Mesendoderm (in vitro differentiated cells): ENCODE measurements around the gene SPINDOC. TPM values are rescaled to one million over a fixed set of nuclear protein-coding genes. Genes with fewer than 3 reads are reported as not detected.

Experiments used
- DNase-seq: peaks from one replicate; pipeline ENCODE4 v3.0.0; 2013
- H2AK5ac ChIP-seq: 2 replicates; pipeline ENCODE4 v1.6.1; 2013; ENCODE audit warnings: low read length, inconsistent platforms
- H2BK120ac ChIP-seq: 2 replicates; pipeline ENCODE4 v1.6.1; 2013; ENCODE audit warnings: low read depth, mild to moderate bottlenecking, low read length, moderate library complexity, mixed read lengths
- H2BK15ac ChIP-seq: replicated peaks from 2 replicates; pipeline ENCODE4 v1.6.1; 2013; ENCODE audit warnings: low read depth, mild to moderate bottlenecking, moderate library complexity
- H2BK5ac ChIP-seq: 2 replicates; pipeline ENCODE4 v1.6.1; 2013; ENCODE audit warnings: low read length, inconsistent platforms
- H3K18ac ChIP-seq: 2 replicates; pipeline ENCODE4 v1.6.1; 2013; ENCODE audit warnings: mild to moderate bottlenecking, low read length, mixed read lengths
- H3K23ac ChIP-seq: one replicate; pipeline ENCODE4 v1.6.1; 2013; ENCODE audit warnings: low read length
- H3K27ac ChIP-seq: 2 replicates; pipeline ENCODE4 v1.5.1; 2013; ENCODE audit warnings: low read depth, mild to moderate bottlenecking, inconsistent platforms, low read length, moderate library complexity
- H3K27me3 ChIP-seq: 2 replicates; pipeline ENCODE4 v1.6.1; 2013; ENCODE audit warnings: low read length, control low read depth, mild to moderate bottlenecking, inconsistent platforms; ENCODE audit not compliant: insufficient read depth, poor library complexity
- H3K36me3 ChIP-seq: 2 replicates; pipeline ENCODE4 v1.6.1; 2013; ENCODE audit warnings: low read length, inconsistent platforms; ENCODE audit not compliant: control insufficient read depth, insufficient read depth
- H3K4ac ChIP-seq: one replicate; pipeline ENCODE4 v1.6.1; 2013; ENCODE audit warnings: low read depth, mild to moderate bottlenecking, low read length, moderate library complexity
- H3K4me1 ChIP-seq: 2 replicates; pipeline ENCODE4 v1.6.1; 2013; ENCODE audit warnings: low read depth, low read length, inconsistent platforms; ENCODE audit not compliant: control insufficient read depth
- H3K4me2 ChIP-seq: 2 replicates; pipeline ENCODE4 v1.6.1; 2013; ENCODE audit warnings: low read length
- H3K4me3 ChIP-seq: 2 replicates; pipeline ENCODE4 v1.5.1; 2013; ENCODE audit warnings: mild to moderate bottlenecking, low read length
- H3K56ac ChIP-seq: one replicate; pipeline ENCODE4 v1.6.1; 2013; ENCODE audit warnings: low read length
- H3K79me1 ChIP-seq: 2 replicates; pipeline ENCODE4 v1.6.1; 2013; ENCODE audit warnings: low read length, inconsistent platforms
- H3K79me2 ChIP-seq: 2 replicates; pipeline ENCODE4 v1.6.1; 2013; ENCODE audit warnings: mild to moderate bottlenecking, low read length; ENCODE audit not compliant: control insufficient read depth, insufficient read depth
- H3K9ac ChIP-seq: 2 replicates; pipeline ENCODE4 v1.6.1; 2013; ENCODE audit warnings: low read length, inconsistent platforms
- H4K5ac ChIP-seq: one replicate; pipeline ENCODE4 v1.6.1; 2013; ENCODE audit warnings: low read length
- H4K8ac ChIP-seq: one replicate; pipeline ENCODE4 v1.6.1; 2013; ENCODE audit warnings: low read depth, mild to moderate bottlenecking, control low read depth, low read length, moderate library complexity
- WGBS: extraction: QIAGEN DNeasy Blood & Tissue Kit; methylation state at CpG from one replicate; pipeline ENCODE4 v1.1.7; 2013; ENCODE audit warnings: low lambda C conversion rate, missing lambda C conversion rate; ENCODE audit not compliant: insufficient coverage; ENCODE audit errors: extremely low coverage; 5-methylcytosine and 5-hydroxymethylcytosine counted together
- small RNA-seq: library from polyadenylated mRNA; stranded (forward); fragments of <200 nt; extraction: miRNeasy Mini kit (QIAGEN cat#:217004); gene quantifications from one replicate; pipeline ENCODE3, GENCODE V24; 2013; ENCODE audit not compliant: insufficient read depth

SPINDOC gene

DNA sequence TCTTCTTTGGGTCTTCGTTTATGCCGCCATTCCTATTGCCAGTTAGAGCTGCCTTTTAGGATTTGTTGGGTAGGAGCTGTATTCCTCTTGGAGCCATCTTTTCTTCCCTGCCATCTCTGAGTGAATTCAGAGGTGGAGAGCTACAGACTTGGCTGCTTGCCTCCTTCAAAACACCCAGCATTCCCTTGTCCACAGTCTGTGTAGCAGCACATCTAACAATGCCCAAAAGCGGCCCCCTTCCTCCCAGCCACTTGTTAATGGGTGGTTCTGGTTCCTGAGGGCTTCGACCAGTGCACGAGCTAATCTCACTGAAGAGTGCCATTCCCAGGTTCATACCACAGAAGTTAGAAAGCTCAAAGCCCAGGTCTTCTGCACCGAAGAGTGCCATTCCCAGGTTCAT is 63.4 kb downstream of the SPINDOC start:
- Histone ChIP-seq H3K27ac (no peak overlapping the region), H2AK5ac (no peak overlapping the region), H3K27me3 (no peaks in the 10 kb centered on the region), H3K4ac (no peak overlapping the region), H2BK120ac (no peak overlapping the region), H3K4me1 (peaks cover 15% of the 10 kb centered on the region), H3K4me2 (no peak overlapping the region), H3K36me3 (no peaks in the 10 kb centered on the region), H3K4me3 (no peak overlapping the region), H3K56ac (no peak overlapping the region), H3K79me1 (peaks cover 44% of the 10 kb centered on the region), H4K5ac (no peak overlapping the region), H4K8ac (no peak overlapping the region), H3K18ac (no peak overlapping the region), H3K9ac (no peak overlapping the region), H2BK5ac (no peak overlapping the region), H3K23ac (no peak overlapping the region), H2BK15ac (no peak overlapping the region), H3K79me2 (peaks cover 60% of the 10 kb centered on the region)
- no CpG with 5 or more reads among the region's 6 CpGs for WGBS
- DNase-seq = no peak

Small RNAs within 50 kb of the gene (small RNA-seq; reads per million reads assigned to genes)
- gene AP006289.1 = not detected
- gene RN7SL596P = not detected
